Stimulated activated CD8-positive, alpha-beta memory T cell treated with anti-CD3 and anti-CD28 coated beads, Interleukin-12 subunit alpha, Interleukin-12 subunit beta, amount 100 ng/mL, for 24 hours (primary cell): Measurements from ENCODE around the gene ASPRV1.

Source experiments
- DNase-seq: peaks from one replicate; pipeline ENCODE4 v3.0.0-alpha.2; 2020; ENCODE audit errors: extremely low read depth

ASPRV1 gene

GRCh38 chr2:69988086-69988635 lies 26.7 kb upstream of the ASPRV1 start:
- no peak for DNase-seq

DNA sequence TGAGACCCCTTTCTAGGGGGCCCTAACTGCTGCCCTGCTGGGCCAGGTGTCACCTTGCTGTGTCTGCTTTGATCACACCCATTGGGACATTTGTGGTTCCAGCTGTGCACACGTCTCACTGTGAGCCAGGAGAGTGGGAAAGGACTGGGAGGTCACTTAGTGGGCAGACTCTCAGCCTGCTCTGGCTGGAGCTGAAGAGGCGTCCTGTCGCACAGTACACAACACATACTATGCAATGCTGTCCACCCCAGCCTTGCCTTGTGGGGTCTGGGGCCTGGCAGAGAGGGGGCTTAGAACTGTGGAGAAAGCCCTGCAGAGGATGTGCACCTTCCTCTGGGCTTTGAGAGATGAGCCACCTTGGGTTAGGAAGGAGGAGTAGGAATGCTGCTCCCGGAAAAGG lies 25.3 kb upstream of the ASPRV1 start:
- no peak for DNase-seq

- no peak for DNase-seq
Measured at GRCh38 chr2:69985688-69986087, 24.3 kb upstream of the ASPRV1 start.

GRCh38 chr2:69985216-69985615 lies 23.8 kb upstream of the ASPRV1 start:
- DNase-seq = no peak

DNA sequence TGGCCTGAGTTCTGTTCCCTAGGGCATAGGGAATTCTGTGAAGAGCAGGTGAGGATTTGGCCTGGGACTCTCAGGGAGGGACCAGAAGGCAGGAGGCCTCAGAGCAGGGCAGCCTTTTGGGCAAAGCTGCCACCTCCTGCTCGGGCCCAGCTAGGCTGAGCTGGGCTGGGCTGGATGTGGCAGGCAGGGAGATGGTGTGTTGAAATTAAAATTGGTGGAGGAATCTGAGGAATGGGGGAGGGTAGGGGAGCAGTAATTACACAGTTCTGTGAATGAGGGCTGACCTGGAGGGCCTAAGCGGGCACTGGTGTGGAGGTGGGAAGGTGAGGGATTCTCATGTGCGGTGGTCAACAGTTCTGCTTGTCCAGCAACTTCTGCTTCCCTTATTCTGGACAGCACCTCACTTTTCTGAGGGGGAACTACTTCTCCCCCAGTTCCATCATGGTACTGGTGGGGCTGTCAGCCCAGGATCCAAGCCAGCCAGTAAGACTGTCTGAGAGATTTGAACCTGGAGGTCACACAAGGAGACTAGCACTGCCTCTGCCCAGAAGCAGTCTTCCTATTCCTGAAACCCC lies 22.0 kb upstream of the ASPRV1 start:
- DNase-seq = no peak

- DNase-seq = no peak
Measured at GRCh38 chr2:69979902-69980807, 18.7 kb upstream of the ASPRV1 start.

DNA sequence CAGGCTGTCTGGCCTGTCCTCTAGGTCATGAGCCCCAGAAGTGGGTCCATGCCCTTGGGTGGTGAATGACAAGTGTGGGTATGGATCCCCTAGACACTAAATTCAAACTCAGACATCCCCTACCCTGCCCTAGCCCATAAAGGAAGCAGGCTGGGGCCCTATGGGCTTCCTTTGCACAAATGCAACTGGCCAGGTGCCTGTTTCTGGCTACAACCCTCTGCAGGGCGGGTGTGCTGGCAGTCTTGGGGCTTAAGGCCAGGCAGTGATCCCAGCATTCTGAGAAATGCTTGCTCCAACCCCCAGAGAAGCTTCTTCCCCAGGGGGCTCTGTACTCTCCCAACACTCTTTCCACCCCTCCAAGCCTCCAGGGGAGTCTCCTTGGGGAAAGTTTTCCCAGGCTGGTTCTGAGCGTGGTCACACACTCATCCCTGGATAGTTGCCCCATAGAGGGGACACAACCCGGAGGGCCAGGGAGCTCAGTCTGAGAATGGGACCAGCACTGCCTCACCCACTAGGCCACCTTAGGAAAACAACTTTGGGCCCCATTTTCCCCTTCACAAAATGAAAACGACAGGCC lies 16.6 kb upstream of the ASPRV1 start:
- DNase-seq = no peak

DNA sequence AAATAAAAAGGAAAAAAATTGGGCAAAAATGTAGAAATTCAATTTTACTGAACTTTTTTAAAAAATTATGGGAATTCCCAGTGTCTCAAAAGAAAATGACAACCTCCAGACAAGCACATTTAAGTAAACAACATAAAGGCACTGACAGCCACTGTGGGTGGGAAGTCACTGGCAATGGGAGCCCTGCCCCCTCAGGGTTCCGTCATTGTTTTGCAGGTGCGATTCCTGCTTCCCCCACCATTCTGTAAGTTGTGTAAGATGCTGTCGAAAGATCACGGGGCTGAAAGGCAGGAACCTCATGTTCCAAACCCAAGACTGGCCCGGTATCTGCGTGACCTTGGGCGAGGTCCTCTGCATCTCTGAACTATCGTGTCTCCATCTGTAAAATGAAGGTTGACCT lies 15.8 kb upstream of the ASPRV1 start:
- DNase-seq = no peak

GRCh38 chr2:69975853-69976462 lies 14.5 kb upstream of the ASPRV1 start:
- no peak for DNase-seq

DNA sequence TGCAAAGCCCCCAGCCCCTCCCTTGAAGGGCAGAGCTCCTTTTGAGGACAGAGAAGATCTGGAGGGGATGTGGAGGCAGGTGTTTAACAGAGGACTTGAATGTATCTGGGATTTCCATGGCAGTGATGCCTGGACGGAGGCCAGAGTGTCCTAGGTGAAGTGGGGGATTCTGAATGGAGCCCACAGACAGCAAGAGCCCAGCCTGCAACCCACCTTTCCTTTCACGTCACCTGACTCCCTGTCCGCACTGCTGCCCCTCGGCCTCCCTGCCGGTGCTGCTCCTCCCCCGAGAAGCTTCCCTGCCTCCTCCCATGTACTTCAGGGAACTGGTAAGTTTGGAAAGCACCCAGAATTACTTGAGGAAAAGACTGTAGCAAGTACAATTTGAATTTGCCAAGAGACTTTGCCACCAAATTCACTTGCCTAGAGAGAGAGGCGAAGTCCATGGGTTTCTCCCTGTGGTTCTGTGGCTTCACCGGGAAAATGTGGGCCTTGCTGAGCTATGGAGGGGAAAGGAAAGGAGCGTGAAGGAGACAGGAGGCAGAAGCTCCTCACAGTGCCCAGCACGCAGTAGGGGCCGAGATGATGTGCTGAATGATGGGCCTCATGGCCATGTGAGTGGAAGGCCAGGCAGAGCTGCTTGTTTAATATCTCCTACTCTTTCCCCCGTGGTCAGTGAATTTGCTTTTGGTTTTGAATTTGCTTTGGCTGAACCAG lies 13.9 kb upstream of the ASPRV1 start:
- DNase-seq = no peak

GRCh38 chr2:69973335-69973735 lies 11.9 kb upstream of the ASPRV1 start:
- no peak for DNase-seq

DNA sequence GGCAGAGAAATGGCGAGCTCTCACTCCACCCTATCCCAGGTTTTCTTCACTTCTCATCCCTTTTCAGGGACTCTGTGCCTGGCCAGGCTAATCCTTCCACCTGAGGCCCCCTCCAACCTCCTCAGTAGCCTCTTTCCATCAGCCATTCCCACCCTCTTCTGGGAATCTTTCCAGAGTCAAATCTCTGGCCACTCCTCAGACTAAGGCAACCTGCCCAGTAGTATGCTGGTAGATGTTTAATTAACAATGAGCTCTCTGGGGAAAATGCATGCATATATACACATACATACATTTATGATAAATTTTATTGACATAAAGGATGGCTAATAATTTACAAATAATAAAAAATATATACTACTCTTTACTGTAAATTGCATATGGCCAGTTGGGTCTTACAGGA lies 11.4 kb upstream of the ASPRV1 start:
- DNase-seq = no peak

- DNase-seq = no peak
Measured at GRCh38 chr2:69969991-69970390, 8.6 kb upstream of the ASPRV1 start.

GRCh38 chr2:69969126-69969983 lies 7.9 kb upstream of the ASPRV1 start:
- DNase-seq = no peak

- DNase-seq = no peak
Measured at GRCh38 chr2:69968609-69969008, 7.2 kb upstream of the ASPRV1 start.

DNA sequence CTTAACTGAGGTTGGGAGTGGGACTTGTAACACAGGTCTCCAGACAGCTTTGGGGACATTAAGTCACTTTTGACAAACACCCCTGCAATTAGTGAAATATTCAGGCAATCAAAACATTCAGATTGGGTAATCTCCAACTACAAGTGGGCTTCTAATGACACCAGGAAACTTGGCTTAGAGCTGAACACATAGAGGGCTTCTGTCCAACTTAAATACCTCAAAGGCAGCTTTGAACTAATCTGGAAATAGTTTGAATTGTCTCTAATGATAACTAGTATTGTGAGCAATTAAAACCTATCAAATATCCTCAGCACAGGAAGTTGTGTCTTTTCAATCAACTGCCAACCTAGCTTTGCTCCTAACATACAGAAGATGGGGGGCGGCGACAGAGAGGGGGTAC lies 5.1 kb upstream of the ASPRV1 start:
- DNase-seq = no peak

GRCh38 chr2:69965756-69966445 lies 4.5 kb upstream of the ASPRV1 start:
- DNase-seq = no peak

DNA sequence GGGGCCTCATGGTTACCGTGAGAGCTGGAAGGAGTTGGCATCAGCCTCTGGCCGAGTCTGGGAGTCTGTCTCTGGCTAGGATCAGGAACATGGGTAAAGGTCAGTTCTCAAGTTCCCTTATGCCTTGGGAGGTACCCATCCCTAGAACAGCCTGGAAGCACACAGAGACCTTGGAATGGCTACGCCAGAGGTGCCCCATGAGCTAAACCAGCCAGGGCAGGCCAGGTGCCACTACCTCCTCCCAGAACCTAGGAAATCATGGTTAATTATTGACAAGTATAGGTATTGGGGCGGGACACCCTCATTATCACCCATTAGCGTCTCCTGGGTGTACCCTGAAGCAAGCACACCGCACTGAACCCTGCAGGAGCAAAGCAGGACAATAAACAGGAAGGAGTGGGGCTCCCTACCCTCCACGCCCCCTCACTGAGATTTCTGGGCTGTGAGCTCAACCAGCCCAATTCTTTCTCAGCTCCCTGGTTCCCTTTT lies 3.0 kb upstream of the ASPRV1 start:
- DNase-seq = no peak

DNA sequence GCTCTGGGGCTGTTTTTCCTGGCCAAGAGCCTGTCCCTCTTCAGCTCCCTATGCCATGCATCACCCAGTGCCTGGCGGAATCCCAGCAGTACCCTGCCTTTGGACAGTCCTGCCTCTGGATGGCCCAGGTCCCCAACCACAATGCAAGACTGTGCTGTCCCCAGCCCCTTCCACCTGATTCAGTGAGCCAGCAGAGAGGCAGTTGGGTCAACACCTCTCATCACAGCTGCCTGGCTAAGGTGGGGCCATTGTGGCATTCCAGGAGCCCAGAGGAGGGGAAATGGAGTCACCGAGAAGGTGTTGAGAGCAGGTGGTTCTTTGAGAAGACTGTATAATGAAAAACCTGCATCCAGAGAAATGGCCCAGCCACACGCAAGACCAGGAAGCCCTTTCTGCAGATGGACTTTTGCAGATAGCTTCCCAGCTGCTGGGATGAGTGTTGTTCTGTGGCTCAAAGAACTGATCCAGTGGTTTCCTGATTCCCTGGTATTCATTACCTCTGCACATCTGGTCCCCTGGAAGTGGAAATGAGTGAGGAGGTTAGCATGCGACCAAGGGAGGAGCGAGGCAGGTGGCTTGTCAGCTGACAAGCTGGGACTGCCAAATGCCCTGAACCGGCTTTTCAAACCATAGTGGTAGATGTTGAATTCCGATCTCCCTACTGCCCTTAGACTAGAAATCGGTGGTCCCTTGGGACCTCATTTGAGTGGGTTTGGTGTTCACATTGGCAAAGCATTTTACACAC lies 1.7 kb upstream of the ASPRV1 start:
- no peak for DNase-seq
